NCI-H128 (cell line): ENCODE results near the gene EXOC3.
A peak's percentile ranks its signal among the peaks of the same experiment; 100 is the strongest.
"Not testable (repeated sequence)": the region's sequence is repeated elsewhere in the genome, so short reads cannot be mapped to it uniquely, and the experiment has no call there.

Experiments used
- DNase-seq: peaks from one replicate; lab custom pipeline; 2025; ENCODE audit not compliant: unreplicated experiment; lab: John Stamatoyannopoulos, UW

The EXOC3 gene

GRCh38 chr5:442335-443238 lies at the start of gene EXOC3:
Gene EXOC3, plus strand, starts transcription at chr5:443176. Its CDS starts 3,030 bp downstream, at chr5:446206.
- DNase-seq = peak; percentile 32

GRCh38 chr5:393846-394275 lies 49.1 kb upstream of the EXOC3 start:
- DNase-seq = no peak

- DNase-seq = no peak
Measured at GRCh38 chr5:394671-395155, 48.3 kb upstream of the EXOC3 start.

- DNase-seq = no peak
Measured at GRCh38 chr5:395156-395920, 47.6 kb upstream of the EXOC3 start.

- no peak for DNase-seq
Measured at GRCh38 chr5:395921-396530, 47.0 kb upstream of the EXOC3 start.

- no peak for DNase-seq
Measured at GRCh38 chr5:396531-396961, 46.4 kb upstream of the EXOC3 start.

GRCh38 chr5:398141-398474 lies 44.9 kb upstream of the EXOC3 start:
- DNase-seq = not testable (repeated sequence)

GRCh38 chr5:398475-399295 lies 44.3 kb upstream of the EXOC3 start:
- DNase-seq = no peak

GRCh38 chr5:399296-400281 lies 43.4 kb upstream of the EXOC3 start:
- peak; percentile 98 for DNase-seq

GRCh38 chr5:400282-401145 lies 42.5 kb upstream of the EXOC3 start:
- DNase-seq = no peak

- DNase-seq = no peak
Measured at GRCh38 chr5:401146-402034, 41.6 kb upstream of the EXOC3 start.

- DNase-seq = not testable (repeated sequence)
Measured at GRCh38 chr5:402219-402614, 40.8 kb upstream of the EXOC3 start.

- DNase-seq = no peak
Measured at GRCh38 chr5:402615-403359, 40.2 kb upstream of the EXOC3 start.

GRCh38 chr5:403995-404394 lies 39.0 kb upstream of the EXOC3 start:
- DNase-seq = no peak

GRCh38 chr5:404666-405241 lies 38.2 kb upstream of the EXOC3 start:
- no peak for DNase-seq

GRCh38 chr5:405421-405820 lies 37.6 kb upstream of the EXOC3 start:
- DNase-seq = no peak
